ENCODE measurements around the gene TAF10. TPM values are rescaled to one million over a fixed set of nuclear protein-coding genes. Genes with fewer than 3 reads are reported as not detected.

Gene TAF10
- total RNA-seq, 4 donors from 2014 or later: 38.2 to 55.6 (median 40.3) TPM

DNA sequence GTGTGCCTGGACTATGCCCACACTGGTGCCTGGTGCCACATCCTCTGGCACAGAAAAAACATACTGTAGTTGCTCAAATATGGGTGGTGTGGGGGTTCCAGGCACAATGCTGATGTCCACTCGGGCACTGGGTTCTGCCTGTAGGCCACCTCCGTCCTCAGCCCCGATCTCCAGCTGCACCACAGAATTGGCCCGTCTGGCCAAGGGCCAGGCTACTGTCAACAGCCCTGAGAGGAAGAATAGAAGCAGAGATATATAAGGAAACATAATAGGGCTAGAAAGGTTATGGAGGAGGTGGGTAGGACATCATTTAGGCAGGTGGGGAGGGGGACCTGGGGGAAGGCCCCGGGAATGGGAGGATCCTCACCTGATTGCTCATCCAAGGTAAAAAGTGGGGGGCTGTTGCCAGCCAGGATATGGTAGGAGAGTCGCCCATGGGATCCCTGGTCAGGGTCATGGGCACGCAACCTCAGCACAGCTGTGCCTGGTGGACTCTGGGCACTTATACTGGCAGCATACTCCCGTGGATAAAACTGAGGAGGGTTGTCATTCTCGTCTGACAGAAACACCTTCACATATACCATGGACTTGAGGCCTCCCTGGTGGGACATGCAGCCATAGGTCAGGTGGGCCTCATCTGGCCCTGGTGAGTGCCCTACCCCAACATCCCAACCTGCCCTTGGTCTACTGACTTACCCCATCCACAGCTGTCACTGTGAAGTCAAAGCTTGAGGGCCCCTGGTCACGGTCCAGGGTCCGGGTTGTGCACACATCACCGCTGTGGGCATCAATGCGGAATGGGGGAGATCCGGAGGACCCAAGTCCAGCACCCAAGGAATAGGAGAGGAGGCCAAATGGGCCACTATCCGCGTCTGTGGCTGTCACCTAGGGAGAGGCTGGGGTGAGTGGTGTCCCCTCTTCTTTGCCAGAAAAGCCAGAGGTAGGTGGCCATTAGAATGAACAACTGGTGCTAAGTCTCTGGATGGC is 21.7 kb upstream of the TAF10 start:
- TF ChIP-seq, protein P1, sequence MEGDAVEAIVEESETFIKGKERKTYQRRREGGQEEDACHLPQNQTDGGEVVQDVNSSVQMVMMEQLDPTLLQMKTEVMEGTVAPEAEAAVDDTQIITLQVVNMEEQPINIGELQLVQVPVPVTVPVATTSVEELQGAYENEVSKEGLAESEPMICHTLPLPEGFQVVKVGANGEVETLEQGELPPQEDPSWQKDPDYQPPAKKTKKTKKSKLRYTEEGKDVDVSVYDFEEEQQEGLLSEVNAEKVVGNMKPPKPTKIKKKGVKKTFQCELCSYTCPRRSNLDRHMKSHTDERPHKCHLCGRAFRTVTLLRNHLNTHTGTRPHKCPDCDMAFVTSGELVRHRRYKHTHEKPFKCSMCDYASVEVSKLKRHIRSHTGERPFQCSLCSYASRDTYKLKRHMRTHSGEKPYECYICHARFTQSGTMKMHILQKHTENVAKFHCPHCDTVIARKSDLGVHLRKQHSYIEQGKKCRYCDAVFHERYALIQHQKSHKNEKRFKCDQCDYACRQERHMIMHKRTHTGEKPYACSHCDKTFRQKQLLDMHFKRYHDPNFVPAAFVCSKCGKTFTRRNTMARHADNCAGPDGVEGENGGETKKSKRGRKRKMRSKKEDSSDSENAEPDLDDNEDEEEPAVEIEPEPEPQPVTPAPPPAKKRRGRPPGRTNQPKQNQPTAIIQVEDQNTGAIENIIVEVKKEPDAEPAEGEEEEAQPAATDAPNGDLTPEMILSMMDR (IDR thresholded peaks at IDR 0.05; ENCODE audit: low read depth): no peak

DNA sequence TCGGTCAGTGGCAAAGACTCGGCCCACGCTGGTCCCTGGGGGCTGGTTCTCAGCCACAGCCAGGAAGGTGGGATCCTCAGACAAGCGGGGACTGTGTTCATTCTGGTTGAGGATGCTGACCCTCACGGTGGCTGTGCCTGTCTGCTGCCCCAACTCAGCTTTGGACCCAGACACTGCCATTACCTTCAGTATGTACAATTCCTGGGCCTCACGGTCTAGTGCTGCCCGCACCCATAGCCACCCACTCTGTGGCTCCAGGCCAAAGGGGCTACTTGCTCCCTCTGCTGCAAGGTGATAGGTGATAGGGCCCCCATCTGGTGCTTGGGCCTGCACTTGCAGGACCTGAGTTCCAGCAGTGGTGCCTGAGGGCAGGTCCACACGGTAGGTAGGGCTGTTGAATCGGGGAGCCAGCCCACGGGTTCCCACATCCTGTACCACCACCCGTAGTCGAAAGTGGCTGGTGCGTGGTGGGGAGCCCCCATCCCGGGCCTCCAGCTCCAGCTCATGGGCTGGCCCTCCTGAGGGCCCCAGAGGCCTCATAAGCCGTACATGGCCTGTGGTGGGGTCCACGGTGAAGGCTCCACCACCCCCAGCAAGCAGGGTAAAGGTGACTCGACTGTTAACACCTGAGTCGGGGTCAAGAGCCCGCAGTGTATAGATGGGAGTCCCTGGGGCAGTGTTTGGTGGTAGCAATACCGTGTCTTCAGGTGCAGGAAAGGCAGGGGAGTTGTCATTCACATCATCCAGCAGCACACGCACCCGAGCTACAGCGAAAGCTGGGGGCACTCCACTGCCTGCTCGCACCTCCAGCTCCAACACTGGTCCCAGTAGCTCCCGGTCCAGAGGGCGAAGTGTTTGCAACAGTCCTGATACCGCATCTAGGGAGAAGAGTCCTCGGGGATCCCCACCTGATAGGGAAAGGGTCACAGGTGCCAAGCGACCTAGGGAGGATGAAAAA is 20.4 kb upstream of the TAF10 start:
- TF ChIP-seq, protein P1 (IDR thresholded peaks at IDR 0.05; ENCODE audit: low read depth): no peak

DNA sequence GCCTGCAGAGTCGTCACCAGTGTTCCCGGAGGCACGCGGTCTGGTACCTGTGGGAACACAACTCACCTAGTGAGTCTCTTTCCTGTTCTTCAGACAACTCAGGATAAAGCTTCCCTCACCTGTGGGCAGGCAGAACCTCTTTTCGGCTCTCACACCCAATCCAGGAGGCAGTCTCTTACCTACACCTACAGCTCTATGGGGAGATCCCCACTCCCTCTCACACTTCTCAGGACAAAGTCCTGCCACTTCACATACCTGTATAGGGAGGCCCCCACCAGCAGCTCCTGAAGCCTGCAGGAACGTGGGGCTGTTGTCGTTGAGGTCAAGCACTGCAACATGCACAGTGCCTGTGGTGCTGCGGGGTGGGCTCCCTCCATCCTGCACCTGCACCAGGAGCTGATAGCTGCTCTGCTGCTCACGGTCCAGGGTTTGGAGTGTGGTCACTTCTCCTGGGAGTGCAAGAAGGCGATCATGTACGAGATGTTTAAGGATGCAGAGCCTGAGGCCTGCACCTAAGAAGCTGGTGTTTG is 19.4 kb upstream of the TAF10 start:
- TF ChIP-seq, protein P1 (IDR thresholded peaks at IDR 0.05; ENCODE audit: low read depth): no peak

DNA sequence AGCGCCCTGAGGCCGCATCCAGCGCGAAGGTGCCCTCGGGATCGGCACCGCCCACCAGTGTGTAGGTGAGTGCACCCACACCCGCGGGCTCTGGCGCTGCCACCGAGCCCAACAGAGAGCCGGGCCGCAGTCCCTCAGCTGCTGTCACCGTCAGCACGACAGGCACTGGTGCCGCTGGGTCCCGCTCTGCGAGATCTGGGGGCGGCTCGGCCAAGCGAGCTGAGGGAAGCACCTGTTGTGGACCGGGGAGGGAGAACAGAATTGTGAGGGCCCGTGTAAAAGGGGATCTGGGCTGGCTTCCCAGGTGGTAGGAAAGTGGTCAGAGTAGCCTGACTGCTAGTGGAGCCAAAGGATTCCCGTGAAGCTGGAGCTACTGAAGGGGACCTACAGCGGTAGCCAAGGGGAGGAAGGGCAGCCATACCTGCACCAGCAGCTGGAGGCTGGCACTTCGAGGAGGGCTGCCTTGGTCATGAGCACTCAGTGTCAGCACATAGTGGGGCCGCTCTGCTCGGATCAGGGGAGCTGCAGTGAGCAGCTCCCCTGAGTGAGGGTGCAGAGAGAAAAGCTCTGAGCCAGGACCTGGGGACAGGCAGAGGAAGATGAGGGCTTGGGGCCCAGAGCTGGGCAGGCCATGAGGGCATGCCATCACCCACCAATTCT is 18.7 kb upstream of the TAF10 start:
- TF ChIP-seq, protein P1 (IDR thresholded peaks at IDR 0.05; ENCODE audit: low read depth): no peak

GRCh38 chr11:6629892-6630631 is 18.0 kb upstream of the TAF10 start:
- TF ChIP-seq, protein P1 (IDR thresholded peaks at IDR 0.05; ENCODE audit: low read depth): no peak

GRCh38 chr11:6629573-6629891 is 17.5 kb upstream of the TAF10 start:
- TF ChIP-seq, protein P1 (IDR thresholded peaks at IDR 0.05; ENCODE audit: low read depth): no peak

Data from subcutaneous adipose tissue (tissue), 4 donors.